ENCODE results near the gene NOMO2. TPM values are rescaled to one million over a fixed set of nuclear protein-coding genes. Genes with fewer than 3 reads are reported as not detected.
"Not testable (repeated sequence)": the region's sequence is repeated elsewhere in the genome, so short reads cannot be mapped to it uniquely, and the experiment has no call there.

Gene NOMO2
- total RNA-seq, 4 donors from 2014 or later: 39.1 to 73.3 (median 58.5) TPM

DNA sequence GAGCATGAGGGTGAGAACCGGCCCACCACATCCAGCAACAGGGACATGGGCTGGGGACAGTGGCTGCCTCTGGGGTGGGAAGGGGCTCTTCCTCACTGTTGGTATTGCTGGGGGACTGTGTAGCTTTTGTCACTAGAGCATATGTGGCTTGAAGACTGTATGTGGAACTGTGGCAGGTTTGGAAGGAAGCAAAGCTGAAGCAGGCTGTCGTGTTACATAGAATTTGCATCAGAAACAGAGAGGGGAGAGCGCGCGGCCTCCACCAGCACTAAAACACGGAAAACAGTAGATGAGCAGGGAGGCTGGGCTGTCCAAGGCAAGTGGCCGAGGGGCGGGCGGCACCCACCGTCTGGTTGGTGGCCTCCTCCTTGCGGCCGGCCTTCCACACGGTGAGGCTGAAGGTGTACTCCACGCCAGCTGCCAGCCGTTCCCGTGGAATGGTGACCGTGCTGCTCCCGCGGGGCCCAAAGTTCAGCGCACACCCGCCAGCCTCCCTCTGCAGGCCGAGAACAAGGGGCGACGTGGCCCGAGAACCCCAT is 177.7 kb downstream of the NOMO2 start:
- DNase-seq; H3K27ac ChIP-seq; H3K4me1 ChIP-seq; H3K27me3 ChIP-seq; intact Hi-C loops (cut with DNase I); H3K4me3 ChIP-seq; H3K9me3 ChIP-seq: not testable (repeated sequence)
- WGBS, 2 donors: no CpG with 5 or more reads among the region's 25 CpGs
- peaks cover 0 to 17% (median 0%) of the 10 kb centered on the region in 3 donors for H3K36me3 ChIP-seq

DNA sequence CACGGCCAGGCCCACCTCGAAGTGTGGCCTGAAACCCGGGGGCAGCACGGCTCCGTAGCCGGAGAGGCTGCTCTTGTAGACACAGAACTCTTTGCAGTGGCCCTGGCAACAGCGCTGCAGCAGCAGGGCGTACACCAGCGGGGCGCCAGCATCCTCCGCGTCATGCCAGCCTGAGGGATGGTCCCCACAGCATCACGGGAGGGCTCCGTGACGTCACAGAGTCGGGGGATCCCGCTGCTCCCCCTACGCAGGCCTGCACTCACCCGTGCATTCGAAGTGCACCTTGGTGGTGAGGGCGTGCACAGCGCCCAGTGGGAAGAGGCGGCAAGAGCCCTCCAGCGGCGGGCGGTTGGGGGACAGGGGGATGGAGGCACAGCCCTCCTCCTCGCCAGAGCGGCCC is 179.2 kb downstream of the NOMO2 start:
- H3K36me3 ChIP-seq: peaks cover 0 to 17% (median 0%) of the 10 kb centered on the region in 3 donors
- WGBS, 2 donors: no CpG with 5 or more reads among the region's 28 CpGs
- H3K9me3 ChIP-seq; H3K27ac ChIP-seq; H3K4me3 ChIP-seq; DNase-seq; H3K27me3 ChIP-seq; H3K4me1 ChIP-seq; intact Hi-C loops (cut with DNase I): not testable (repeated sequence)

Small RNA genes lying within 50 kb of the gene (small RNA-seq; reads per million reads assigned to genes)
- 0 reads per million in 4 donors for gene MIR3179-3
- 0 reads per million in 4 donors for gene MIR3179-4
- gene MIR3180-3: 0 reads per million in 4 donors
- gene MIR3670-3: 0 reads per million in 4 donors
- gene MIR3670-4: 0 reads per million in 4 donors
- gene MIR6770-3: 0 reads per million in 4 donors
- 0 reads per million in 4 donors for gene RF00019

Other genes starting within 250 kb of the NOMO2 start
- 10 to 100 TPM in 1 of 4 donors, 1 to 10 TPM in 1, not detected in 2; 3.5 to 19.4 TPM for gene NPIPA8, start 225.4 kb downstream of the NOMO2 start, total RNA-seq
- gene RPS15A, start 228.2 kb upstream of the NOMO2 start, total RNA-seq: 1,000 to 10,000 TPM in 3 of 4 donors, 100 to 1,000 TPM in 1; 732 to 4,133 (median 2,636) TPM
- gene ARL6IP1, start 239.5 kb upstream of the NOMO2 start, total RNA-seq: 100 to 1,000 TPM in 3 of 4 donors, 10 to 100 TPM in 1; 76.5 to 171 (median 135) TPM

Measured in esophagus squamous epithelium (tissue), 5 donors.